Fibroblast of pulmonary artery (primary cell): ENCODE results near the gene TWIST2.

ENCODE experiments used
- DNase-seq: peaks from one replicate; pipeline ENCODE4 v3.0.0-alpha.2; 2010; ENCODE audit warnings: low read depth
- H3K4me3 ChIP-seq: replicated peaks from 2 replicates; pipeline ENCODE4 v1.5.1; 2011; ENCODE audit warnings: low read depth, mild to moderate bottlenecking, control low read depth, low read length, moderate library complexity
- CTCF ChIP-seq: IDR thresholded peaks from 2 replicates; pipeline ENCODE4 v1.5.1; 2011; ENCODE audit warnings: mild to moderate bottlenecking, control low read depth, low read length, inconsistent platforms; ENCODE audit errors: missing control alignments

The TWIST2 gene

GRCh38 chr2:238887616-238888015, 39.7 kb downstream of the TWIST2 start:
- no peak for TF ChIP-seq CTCF
- DNase-seq: no peak
- H3K4me3 ChIP-seq: no peak overlapping the region

GRCh38 chr2:238888781-238889180, 40.9 kb downstream of the TWIST2 start:
- no peak for TF ChIP-seq CTCF
- no peak overlapping the region for H3K4me3 ChIP-seq
- DNase-seq: no peak

GRCh38 chr2:238890131-238890530, 42.2 kb downstream of the TWIST2 start:
- no peak for DNase-seq
- TF ChIP-seq CTCF: no peak
- H3K4me3 ChIP-seq: no peak overlapping the region

- DNase-seq: no peak
- H3K4me3 ChIP-seq: no peak overlapping the region
- TF ChIP-seq CTCF: no peak
Measured at GRCh38 chr2:238890618-238891456, 43.0 kb downstream of the TWIST2 start.

- H3K4me3 ChIP-seq: no peak overlapping the region
- TF ChIP-seq CTCF: no peak
Measured at GRCh38 chr2:238891457-238892203, 43.7 kb downstream of the TWIST2 start.

GRCh38 chr2:238892204-238892500, 44.3 kb downstream of the TWIST2 start:
- no peak for DNase-seq
- no peak overlapping the region for H3K4me3 ChIP-seq
- TF ChIP-seq CTCF: no peak

More at GRCh38 chr2:238891457-238892203, 43.7 kb downstream of the TWIST2 start:
- DNase-seq: no peak

- DNase-seq: no peak
- TF ChIP-seq CTCF: no peak
- no peak overlapping the region for H3K4me3 ChIP-seq
Measured at GRCh38 chr2:238892796-238893195, 44.9 kb downstream of the TWIST2 start.
